ENCODE measurements around the gene ABCA12. TPM values are rescaled to one million over a fixed set of nuclear protein-coding genes. Genes with fewer than 3 reads are reported as not detected.

Gene ABCA12
- total RNA-seq, 4 donors from 2014 or later = 70.3 to 116 (median 93.6) TPM

- WGBS, 2 donors = 84 to 87% methylated on average over 2 of the region's 2 CpGs
- intact Hi-C loops (cut with DNase I; ENCODE audit: low total_unique reads) = no loop called here
- no peak for DNase-seq (ENCODE audit: low spot score in 2 of 2)
- TF ChIP-seq POLR2A (IDR thresholded peaks at IDR 0.05) = no peak
- no peak for TF ChIP-seq CTCF (IDR thresholded peaks at IDR 0.05)
- no peak overlapping the region for H3K4me3 ChIP-seq (ENCODE audit: low read depth, poor library complexity, severe bottlenecking)
These were observed 107.1 kb downstream of the ABCA12 start for GRCh38 chr2:215031321-215031720.

GRCh38 chr2:215029936-215030335, 108.5 kb downstream of the ABCA12 start:
- intact Hi-C loops (cut with DNase I; ENCODE audit: low total_unique reads) = no loop called here
- no peak overlapping the region for H3K4me3 ChIP-seq (ENCODE audit: low read depth, poor library complexity, severe bottlenecking)
- no peak for DNase-seq (ENCODE audit: low spot score in 2 of 2)
- TF ChIP-seq CTCF (IDR thresholded peaks at IDR 0.05) (no peak), POLR2A (IDR thresholded peaks at IDR 0.05) (no peak)
- 90% methylated on average over 5 of the region's 5 CpGs for WGBS, 2 donors

- H3K4me3 ChIP-seq (ENCODE audit: low read depth, poor library complexity, severe bottlenecking) = no peak overlapping the region
- no peak for DNase-seq (ENCODE audit: low spot score in 2 of 2)
- intact Hi-C loops (cut with DNase I; ENCODE audit: low total_unique reads) = no loop called here
- WGBS, 2 donors = 79 to 93% methylated on average over 1 of the region's 1 CpG
- TF ChIP-seq POLR2A (IDR thresholded peaks at IDR 0.05) = no peak
- TF ChIP-seq CTCF (IDR thresholded peaks at IDR 0.05) = no peak
These were observed 110.2 kb downstream of the ABCA12 start for GRCh38 chr2:215028231-215028630.

- no peak for DNase-seq (ENCODE audit: low spot score in 2 of 2)
- intact Hi-C loops (cut with DNase I; ENCODE audit: low total_unique reads) = no loop called here
- H3K4me3 ChIP-seq (ENCODE audit: low read depth, poor library complexity, severe bottlenecking) = no peak overlapping the region
- TF ChIP-seq CTCF (IDR thresholded peaks at IDR 0.05) (no peak), POLR2A (IDR thresholded peaks at IDR 0.05) (no peak)
- WGBS, 2 donors = 44 to 49% methylated on average over 2 of the region's 2 CpGs
These were observed 110.6 kb downstream of the ABCA12 start for GRCh38 chr2:215027779-215028178.

GRCh38 chr2:215022910-215023309, 115.5 kb downstream of the ABCA12 start:
- WGBS, 2 donors = 87 to 92% methylated on average over 2 of the region's 2 CpGs
- H3K4me3 ChIP-seq (ENCODE audit: low read depth, poor library complexity, severe bottlenecking) = no peak overlapping the region
- DNase-seq (ENCODE audit: low spot score in 2 of 2) = no peak
- no peak for TF ChIP-seq POLR2A (IDR thresholded peaks at IDR 0.05)
- no peak for TF ChIP-seq CTCF (IDR thresholded peaks at IDR 0.05)
- intact Hi-C loops (cut with DNase I; ENCODE audit: low total_unique reads) = no loop called here

GRCh38 chr2:215022418-215022817, 116.0 kb downstream of the ABCA12 start:
- DNase-seq (ENCODE audit: low spot score in 2 of 2) = no peak
- 9 to 18% methylated on average over 3 of the region's 3 CpGs for WGBS, 2 donors
- no peak overlapping the region for H3K4me3 ChIP-seq (ENCODE audit: low read depth, poor library complexity, severe bottlenecking)
- intact Hi-C loops (cut with DNase I; ENCODE audit: low total_unique reads) = no loop called here
- TF ChIP-seq POLR2A (IDR thresholded peaks at IDR 0.05) (no peak), CTCF (IDR thresholded peaks at IDR 0.05) (no peak)

All from lower leg skin (tissue), 4 donors.